SKM-1 treated with dmso at 0.1 percent for 144 hours (cell line): Measurements from ENCODE around the gene SERINC4.

Experiments
- DNase-seq: peaks from one replicate; lab custom pipeline; 2025; ENCODE audit not compliant: unreplicated experiment; lab: John Stamatoyannopoulos, UW

Gene SERINC4

DNA sequence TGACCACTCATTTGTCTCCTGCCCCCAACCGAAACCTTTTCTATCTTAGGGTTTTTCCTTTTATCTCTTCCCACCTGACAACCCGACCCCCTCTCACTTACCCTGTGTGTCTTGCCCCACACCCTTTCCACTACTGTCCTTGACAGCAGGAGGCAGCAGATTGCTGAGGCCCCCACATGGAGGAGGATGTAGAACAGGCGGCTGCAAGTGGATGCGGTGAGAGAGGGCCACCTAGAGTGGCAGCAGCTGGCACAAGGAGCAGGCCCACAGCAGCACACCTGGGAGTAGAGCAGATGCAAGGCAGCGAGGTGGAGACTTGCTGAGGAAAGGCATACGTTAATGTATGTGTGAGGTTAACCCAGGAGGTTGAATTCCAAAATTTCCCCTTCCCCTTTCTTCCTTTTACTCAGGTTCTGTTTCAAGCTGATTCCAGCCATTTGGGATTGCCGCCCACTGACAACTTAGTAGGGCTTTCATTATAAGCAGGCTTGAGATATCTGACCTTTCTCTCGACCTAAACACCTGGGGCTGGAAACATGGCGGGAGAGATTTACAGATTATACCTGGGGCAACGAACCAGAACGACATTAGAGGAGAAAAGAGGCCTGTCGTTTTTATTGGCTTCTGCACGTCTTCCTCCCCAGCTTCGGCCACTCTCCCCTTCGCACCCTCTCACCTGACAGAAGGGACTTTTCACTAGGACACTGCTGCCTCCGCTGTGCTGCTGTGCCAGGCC is 643 bp downstream of the SERINC4 start:
- DNase-seq: no peak

DNA sequence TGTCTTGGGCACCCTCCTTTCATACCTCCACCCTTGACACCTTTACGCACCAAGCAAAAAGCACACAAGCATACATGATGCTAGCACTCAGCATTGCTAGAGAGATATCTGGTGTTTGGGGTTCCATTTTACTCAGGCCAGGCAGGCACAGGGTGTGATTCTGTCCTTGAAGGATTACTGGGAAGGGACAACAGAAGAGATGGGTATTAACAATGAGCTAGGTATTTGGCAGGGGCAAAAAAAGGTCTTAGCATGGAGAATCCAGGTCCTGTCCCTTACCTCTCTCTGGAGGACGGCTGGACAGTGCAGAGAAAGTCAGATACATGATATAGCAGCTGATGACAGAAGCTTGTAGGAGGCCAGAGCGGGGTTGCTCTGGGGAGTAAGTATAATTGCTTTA is 3.5 kb downstream of the SERINC4 start:
- DNase-seq: no peak

DNA sequence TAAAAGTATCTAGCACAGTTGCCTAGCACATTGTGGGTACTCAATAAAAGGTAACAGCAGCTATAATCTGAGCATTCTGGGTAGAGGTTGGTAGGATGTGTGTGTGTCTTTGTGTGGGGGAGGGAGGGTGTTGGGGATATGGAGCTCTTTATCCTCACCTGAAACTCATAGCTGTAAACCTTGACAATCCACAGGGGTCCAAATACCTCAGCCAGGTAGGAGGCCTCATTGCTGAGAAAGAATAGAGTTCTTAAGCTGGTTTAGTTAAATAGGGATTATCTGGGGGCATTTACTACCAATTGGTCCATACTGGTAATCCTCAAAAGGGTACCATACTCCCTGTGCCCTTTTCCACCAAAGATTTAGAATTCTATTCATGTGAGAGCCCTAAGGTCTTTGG is 4.0 kb downstream of the SERINC4 start:
- no peak for DNase-seq

DNA sequence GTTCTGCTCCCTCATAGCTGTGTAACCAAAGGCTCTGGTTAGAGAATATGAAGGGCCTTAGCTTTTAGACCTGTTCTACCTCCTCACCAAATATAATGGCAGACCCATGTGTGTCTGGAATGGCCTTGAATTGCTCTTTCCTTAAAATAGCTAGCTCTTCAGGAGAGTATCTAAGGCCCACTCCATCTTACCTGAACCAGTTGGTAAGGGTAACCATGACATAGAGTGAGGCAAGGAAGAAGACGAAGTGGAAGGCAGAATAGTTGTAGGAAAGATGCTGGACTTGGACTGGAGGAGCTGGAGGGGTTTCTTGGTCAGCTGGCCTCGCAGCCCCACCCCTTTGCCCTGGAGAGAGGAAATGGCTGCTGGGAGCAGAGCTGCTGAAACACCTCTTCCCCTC is 4.8 kb downstream of the SERINC4 start:
- no peak for DNase-seq

DNA sequence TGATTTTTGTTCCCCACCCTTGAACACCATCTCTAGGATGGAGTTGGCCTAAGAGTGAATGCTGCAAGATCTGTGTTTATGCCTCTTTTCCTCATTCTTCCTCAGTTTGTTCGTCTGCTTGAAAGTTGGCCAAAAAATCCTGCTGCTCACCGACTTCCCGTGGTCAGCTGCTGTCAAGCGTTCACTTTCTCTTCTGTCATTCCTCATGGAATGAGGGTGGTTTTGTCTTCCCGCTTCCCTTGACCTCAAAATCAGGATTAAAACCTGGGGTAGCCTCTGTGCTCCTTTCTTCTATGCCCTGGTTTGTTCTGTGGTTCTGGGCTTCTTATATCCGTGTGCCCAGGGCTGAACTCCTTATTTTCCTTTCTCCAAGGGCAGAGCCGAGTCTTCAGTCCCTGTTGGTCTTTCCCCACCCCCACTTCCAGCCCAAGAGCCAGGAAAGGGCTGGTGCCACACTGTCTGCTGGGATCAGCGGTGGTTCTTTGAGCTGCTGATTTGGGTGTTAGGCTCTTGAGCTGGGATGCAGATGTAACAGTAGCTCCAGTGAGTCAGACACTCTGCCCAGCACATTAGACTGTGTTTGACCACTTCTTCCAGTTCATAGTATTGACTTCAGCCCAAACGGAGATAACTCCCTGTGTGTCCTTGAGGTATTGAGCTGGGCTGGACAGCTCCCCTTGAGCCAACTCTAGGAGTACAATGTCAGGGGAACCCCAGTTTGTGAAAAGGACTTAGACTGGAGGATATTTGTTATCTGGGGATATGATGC is 5.6 kb downstream of the SERINC4 start:
- DNase-seq: no peak

DNA sequence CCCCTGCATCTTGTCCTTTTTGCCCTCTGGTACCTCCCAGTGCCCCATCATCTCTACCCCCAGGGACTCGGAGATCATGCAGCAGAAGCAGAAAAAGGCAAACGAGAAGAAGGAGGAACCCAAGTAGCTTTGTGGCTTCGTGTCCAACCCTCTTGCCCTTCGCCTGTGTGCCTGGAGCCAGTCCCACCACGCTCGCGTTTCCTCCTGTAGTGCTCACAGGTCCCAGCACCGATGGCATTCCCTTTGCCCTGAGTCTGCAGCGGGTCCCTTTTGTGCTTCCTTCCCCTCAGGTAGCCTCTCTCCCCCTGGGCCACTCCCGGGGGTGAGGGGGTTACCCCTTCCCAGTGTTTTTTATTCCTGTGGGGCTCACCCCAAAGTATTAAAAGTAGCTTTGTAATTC is 6.4 kb downstream of the SERINC4 start:
- DNase-seq: no peak

DNA sequence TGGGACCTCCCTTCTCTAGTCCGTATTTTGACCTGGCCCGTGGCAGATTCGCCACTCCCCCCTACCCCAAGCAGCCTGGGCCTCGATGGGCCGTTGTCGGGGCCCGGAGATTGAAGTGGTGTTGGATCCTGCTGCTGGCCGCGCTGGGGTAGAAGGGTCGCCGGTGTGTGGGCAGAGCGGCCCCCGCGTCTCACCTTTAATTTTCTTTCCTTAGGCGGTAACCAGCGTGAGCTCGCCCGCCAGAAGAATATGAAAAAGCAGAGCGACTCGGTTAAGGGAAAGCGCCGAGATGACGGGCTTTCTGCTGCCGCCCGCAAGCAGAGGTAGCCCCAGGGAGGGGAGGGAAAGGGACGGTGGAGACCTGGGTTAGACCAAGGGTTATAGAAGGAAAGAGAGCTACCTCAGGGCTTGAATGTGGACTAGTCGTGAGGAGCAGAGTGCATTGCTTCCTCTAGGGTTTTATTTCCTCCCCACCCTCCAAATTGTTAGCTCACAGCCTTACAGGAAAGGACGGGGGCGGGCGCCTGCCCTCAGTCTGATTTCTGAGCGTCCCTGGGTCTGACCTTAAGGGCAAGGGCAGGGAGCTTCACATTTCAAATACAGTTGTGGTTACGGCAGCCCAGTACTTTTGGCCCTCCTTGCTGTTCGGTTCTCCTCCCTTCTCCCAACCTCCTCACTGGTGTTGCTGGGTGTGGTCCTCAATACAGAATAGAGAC is 7.1 kb downstream of the SERINC4 start:
- DNase-seq: peak; percentile 14

DNA sequence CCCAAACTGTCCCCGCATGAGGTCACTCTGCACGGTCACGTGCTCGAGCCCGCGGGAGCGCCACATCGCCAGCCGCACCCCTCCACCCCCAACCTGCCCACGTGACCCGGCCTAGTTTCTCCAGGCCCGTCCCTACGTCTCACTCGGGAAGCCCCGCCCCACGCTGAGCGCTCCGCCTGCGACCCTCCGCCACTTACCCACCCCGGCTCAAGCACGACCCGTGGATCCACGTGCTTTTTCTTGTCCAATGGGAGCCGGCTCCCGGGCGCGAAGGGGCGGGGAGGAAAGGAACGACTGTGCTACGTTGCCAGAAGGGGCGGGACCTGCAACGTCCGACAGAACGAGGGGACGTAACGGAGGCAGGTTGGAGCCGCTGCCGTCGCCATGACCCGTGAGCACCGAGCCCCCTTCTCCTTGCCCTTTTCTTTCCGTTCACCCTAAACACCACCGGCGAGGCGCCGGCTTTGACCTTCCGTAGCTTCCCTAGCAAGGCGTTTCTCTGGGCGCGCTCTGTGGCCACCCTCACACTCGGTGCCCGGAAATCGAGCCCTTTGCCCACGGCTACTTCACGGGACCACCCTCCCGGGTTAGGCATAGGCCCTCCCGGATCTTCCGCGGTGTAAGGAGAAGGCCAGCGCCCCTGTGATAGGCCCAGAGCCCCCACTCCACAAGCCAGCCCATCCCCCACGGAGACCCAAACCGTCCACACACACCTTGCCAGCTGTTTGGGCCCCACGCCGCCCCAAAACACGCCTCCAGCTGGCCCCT is 7.8 kb downstream of the SERINC4 start, which contains the start of gene SERF2:
Gene SERF2 (plus strand): TSS at position 328 of the 768 bp plus-strand sequence. CDS start 57 bp downstream, at position 385.
- DNase-seq: peak; percentile 97

DNA sequence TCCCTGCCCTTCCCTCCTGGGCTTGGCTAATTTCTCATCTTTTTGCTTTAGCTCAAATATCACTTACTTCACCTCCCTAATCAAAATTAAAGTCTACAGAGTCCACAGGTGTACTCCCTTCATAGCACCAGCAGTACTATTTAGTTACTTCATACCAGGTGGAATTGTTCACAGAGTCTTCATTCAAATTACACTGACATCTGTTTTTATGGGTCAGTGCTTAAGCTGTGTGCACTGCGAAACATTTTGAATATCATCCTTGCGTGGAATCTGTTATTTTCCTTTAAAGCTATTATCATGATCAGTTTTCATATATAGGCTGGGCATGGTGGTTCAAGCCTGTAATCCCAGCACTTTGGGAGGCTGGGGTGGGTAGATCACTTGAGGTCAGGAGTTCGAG is 10.6 kb downstream of the SERINC4 start:
- no peak for DNase-seq

DNA sequence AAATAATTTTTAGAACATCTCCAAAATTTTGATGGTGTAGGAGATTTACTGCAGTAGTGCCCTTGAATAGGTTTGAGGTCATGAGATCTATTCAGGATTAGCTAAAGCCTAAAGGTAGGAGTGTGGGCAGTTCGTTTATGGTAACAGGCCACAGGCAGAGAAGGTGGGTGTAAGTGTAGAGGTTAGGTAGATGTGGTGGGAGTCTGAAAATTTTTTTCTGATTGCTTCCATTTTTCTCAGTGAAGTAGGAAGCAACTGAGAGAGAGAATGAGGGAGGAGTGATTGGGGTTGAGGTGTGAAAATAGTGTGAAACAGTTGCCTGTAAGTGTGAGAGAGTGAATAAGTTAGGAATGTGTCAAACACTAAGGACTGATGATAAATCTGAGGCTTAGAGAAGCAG is 21.0 kb downstream of the SERINC4 start:
- DNase-seq: no peak

DNA sequence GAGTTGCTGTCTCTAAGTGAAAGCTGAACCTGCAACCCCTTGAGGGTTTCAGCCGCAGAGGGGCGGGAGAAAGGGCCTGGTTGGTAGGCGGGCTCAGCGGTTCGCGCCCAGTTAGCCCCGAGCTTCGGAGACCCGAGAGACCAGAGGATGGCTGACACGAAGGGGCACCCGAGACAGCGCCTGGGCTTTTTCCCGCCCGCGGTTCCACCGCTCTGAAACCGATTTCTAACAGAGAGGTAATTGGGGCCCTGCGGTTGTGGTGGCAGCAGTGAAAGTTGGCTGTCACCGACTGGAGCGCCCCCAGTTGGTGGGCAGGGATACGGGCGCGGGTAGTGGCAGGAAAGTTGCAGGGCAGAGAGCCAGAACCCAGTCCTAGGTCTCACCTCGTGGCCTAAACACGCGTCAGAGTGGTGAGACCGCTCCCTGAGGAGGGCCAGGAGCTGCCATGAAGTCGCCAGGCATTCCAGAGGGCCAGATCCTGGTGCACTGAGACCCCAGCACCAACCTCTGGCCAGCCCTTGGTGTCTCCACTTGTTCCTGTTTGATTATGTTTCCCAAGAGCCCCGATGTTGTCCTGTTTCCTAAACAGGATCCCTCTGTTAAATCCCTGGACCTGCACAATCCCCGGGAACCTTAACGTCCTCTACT is 22.6 kb downstream of the SERINC4 start:
- peak; percentile 80 for DNase-seq

DNA sequence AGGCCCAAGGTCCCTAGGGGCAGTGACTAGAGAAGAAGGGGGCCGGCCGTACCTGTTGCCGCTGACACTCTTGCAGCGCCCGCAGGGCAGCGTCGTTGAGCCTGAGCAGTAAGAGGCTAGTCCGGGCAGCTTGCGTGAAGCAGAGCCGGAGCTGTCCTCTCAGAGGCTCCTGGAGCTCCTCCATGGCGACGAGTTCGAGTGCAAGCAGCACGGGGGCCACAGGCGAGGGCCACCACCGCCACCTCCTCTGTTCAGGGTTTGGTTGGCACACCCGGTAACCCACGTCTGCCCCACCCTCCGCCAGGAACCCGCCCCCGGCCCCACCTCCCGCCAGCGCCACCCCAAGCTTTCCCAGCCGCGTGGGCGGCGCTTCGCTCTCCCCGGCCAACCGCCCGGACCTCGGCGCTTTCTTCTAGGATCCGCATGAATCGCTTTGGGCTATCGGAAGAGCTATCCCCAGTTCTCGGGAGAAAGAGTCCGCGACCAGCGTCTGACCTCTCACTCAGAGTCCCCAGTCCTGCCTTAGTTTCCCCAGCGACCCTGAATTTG is 23.2 kb downstream of the SERINC4 start, which contains the start of gene ELL3:
Gene ELL3 (minus strand): TSS at position 249 of the 549 bp plus-strand sequence. CDS start 65 bp downstream, at position 184.
- DNase-seq: peak; percentile 67

DNA sequence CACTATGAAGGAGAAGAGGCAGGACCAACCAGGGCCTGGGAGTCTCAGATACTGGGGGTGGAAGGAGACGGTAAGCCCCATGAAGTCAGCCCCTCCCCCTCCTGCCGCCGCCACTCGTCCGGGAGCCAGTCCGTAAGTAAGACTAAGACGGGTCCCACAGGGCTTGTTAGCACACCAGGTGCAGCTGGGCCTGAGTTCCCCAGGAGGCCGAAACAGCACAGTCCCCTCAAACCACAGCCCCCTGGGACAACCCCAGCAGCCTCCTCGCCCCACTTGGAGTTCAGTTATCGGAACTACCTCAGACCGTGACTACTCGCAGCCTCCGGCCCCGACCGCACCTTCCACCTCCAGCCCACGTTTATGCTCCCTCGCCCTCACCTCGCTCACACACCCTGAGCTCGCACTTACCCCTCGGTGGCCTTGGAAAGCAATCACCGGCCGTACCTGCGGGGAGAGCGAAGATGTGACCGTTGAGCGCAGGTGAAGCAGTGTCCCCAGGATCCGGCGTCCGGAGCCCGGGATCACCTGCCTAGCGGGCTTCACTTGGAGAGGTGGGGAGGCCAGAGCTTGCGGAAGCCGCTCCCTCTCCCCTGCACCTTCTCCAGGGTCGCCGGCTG is 23.8 kb downstream of the SERINC4 start:
- no peak for DNase-seq

DNA sequence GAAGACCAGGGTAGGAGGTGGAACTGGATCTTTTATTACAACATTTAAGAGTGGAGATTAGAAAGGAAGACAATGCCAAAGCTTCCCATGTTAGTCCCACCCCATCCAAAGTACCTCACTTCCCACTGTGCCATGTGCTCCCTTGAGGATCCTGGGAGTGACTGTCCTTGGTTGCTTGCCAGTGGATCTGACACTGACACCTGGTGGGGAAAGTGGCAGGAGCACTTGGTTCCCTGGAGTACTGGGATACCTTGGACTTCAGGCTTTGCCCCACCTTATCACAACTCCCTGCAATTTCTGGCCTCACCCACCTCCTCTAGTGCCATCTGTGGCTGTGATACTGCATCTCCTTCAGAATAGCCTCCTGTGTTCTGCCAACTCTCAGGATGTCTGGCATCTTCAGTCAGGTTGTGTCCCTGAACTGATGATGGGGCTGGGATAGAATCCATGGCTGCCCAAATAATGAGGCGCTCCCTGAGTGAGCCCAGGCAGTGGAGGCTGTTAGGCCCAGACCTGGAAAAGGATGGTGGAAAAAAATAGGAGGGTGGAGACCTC is 24.5 kb downstream of the SERINC4 start:
- no peak for DNase-seq

DNA sequence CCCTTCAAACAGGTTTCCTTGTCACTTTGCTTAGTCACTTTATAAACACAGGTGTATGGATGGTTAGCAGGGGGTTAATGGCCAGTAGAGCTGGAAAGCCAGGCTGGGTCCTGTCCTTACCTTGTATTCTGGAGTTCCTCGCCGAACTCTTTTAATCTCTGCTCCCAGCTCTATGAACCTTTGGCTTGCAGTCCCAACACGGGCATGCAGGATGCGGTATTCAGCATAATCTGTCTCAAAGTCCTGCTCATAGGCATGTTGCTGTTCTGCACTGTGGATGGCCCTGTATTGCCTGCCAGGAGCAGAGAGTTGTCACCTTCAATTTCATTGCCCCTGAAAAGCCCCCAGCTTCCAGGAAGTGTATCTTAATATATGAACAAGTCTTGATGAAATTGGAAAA is 26.0 kb downstream of the SERINC4 start:
- DNase-seq: no peak

DNA sequence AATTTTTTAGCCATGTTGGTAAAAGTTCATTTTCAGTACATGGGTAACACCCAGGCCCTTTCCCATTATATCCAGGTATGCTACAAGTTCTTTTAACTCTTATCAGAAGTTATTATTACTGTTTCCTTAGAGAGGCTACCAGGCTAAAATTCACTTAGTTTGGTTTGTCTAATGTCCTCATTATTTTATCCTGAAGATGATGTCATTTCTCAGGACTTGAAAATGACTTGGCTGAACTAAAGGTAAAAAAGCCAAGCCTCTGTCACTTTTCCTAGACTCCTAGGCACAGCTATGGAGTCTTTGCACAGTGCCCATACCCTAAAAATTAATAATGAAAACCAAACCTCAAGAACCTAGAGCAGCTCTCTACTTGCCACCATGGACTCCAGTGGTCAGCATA is 27.4 kb downstream of the SERINC4 start:
- DNase-seq: no peak

DNA sequence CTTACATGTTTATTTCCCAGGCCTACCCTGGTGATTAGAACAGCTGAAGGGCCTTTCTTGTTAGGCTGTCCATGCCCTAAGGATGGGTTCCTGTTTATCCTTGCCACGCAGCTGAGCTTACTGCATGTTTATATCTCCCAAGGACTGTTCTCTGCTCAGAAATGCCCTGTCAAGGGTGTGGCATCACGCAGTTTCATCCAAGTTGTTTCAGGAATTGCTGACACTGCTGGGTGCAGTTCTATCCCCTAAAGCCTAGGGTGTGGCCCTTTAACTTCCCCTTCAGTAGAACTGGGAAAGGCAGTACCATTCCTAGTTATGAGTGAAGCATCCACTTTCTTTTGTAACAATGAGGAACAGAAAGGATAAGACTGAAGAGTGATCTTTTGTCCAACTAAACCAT is 28.2 kb downstream of the SERINC4 start:
- DNase-seq: no peak

DNA sequence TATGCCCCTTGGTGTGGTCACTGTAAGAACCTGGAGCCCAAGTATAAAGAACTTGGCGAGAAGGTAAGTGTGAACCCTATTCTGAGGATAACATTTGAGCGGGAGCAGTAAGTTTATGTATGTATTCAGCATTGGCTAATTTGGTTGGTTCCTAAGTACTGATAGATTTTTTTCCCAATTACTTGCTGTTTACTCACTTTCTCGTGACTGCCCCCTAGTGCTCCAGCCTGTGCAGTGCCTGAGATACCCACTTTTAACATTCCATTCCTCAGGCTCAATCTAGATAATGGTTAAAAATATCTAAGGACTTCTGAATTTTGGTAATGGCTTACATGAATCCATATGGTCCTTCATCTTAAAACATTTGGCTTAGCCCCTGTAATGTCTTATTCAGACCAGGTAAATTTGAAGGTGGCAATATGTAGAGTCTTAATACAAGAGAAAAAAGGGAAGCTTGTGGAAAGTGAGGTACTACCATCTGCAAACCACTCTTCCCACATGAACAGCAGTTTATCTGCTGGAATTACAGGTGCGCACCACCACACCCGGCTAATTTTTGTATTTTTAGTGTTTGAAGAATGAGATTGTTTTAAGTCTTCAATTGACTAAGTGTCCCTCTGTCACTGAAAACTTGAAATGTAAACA is 30.3 kb downstream of the SERINC4 start:
- DNase-seq: peak; percentile 43
